GM21381 (cell line): Measurements from ENCODE around the gene CNOT10.
"Not testable (repeated sequence)": the region's sequence is repeated elsewhere in the genome, so short reads cannot be mapped to it uniquely, and the experiment has no call there.

Experiments used
- ATAC-seq: cut with Tn5 transposase; IDR thresholded peaks from one replicate; pipeline ENCODE4 v1.9.1; 2021; ENCODE audit warnings: mild to moderate bottlenecking, moderate library complexity; ENCODE audit not compliant: unreplicated experiment

Gene CNOT10

GRCh38 chr3:32751377-32751776 lies 66.4 kb downstream of the CNOT10 start:
- ATAC-seq, result no peak

- ATAC-seq, result no peak
These were observed 70.8 kb downstream of the CNOT10 start for GRCh38 chr3:32755761-32756160.

GRCh38 chr3:32757618-32758374 lies 72.8 kb downstream of the CNOT10 start:
- no peak for ATAC-seq

- no peak for ATAC-seq
These were observed 73.4 kb downstream of the CNOT10 start for GRCh38 chr3:32758375-32758753.

GRCh38 chr3:32759342-32759741 lies 74.4 kb downstream of the CNOT10 start:
- no peak for ATAC-seq

GRCh38 chr3:32764481-32764880 lies 79.5 kb downstream of the CNOT10 start:
- ATAC-seq, result no peak

- no peak for ATAC-seq
These were observed 93.4 kb downstream of the CNOT10 start for GRCh38 chr3:32778389-32778788.

- ATAC-seq, result no peak
These were observed 95.2 kb downstream of the CNOT10 start for GRCh38 chr3:32780071-32780734.

- peak; percentile 40 for ATAC-seq
These were observed 95.8 kb downstream of the CNOT10 start for GRCh38 chr3:32780735-32781210.

GRCh38 chr3:32781211-32781968 lies 96.4 kb downstream of the CNOT10 start:
- peak; percentile 95 for ATAC-seq

- ATAC-seq, result not testable (repeated sequence)
These were observed 96.9 kb downstream of the CNOT10 start for GRCh38 chr3:32781969-32782270.

- ATAC-seq, result no peak
These were observed 97.4 kb downstream of the CNOT10 start for GRCh38 chr3:32782407-32782806.

GRCh38 chr3:32791833-32792232 lies 106.8 kb downstream of the CNOT10 start:
- ATAC-seq, result no peak

GRCh38 chr3:32794487-32795308 lies 109.7 kb downstream of the CNOT10 start:
- ATAC-seq, result no peak

- ATAC-seq, result not testable (repeated sequence)
These were observed 111.5 kb downstream of the CNOT10 start for GRCh38 chr3:32796384-32796950.

GRCh38 chr3:32797776-32798175 lies 112.8 kb downstream of the CNOT10 start:
- no peak for ATAC-seq

GRCh38 chr3:32801440-32801839 lies 116.5 kb downstream of the CNOT10 start:
- ATAC-seq, result not testable (repeated sequence)

GRCh38 chr3:32813180-32813579 lies 128.2 kb downstream of the CNOT10 start:
- peak; percentile 56 for ATAC-seq

- no peak for ATAC-seq
These were observed 129.4 kb downstream of the CNOT10 start for GRCh38 chr3:32814361-32814760.

GRCh38 chr3:32815841-32816438 lies 131.0 kb downstream of the CNOT10 start:
- ATAC-seq, result no peak
